BLaER1 treated with 17β-estradiol and CSF1 and Interleukin-3, amounts not matched to agents 10 nM and 100 nM (cell line): ENCODE measurements around the gene ZNF446.
A peak's percentile ranks its signal among the peaks of the same experiment; 100 is the strongest.

Experiments
- H3K27ac ChIP-seq, 11 experiments: shearing (Covaris generic); formaldehyde crosslinking; 2 replicates each; pipeline ENCODE4 v1.8.1; 2022
- H3K27me3 ChIP-seq, 11 experiments: shearing (Covaris generic); formaldehyde crosslinking; 2 replicates each; pipeline ENCODE4 v1.8.1; 2022
- H3K36me3 ChIP-seq, 11 experiments: shearing (Covaris generic); formaldehyde crosslinking; 2 replicates each; pipeline ENCODE4 v1.8.1; 2022
- H3K4me1 ChIP-seq, 10 experiments: shearing (Covaris generic); formaldehyde crosslinking; 2 replicates each; pipeline ENCODE4 v1.8.1; 2022
- H3K4me2 ChIP-seq, 11 experiments: shearing (Covaris generic); formaldehyde crosslinking; 2 replicates each; pipeline ENCODE4 v1.8.1; 2022
- H3K4me3 ChIP-seq, 10 experiments: shearing (Covaris generic); formaldehyde crosslinking; 2 replicates each; pipeline ENCODE4 v1.8.1; 2022
- H3K9ac ChIP-seq, 11 experiments: shearing (Covaris generic); formaldehyde crosslinking; 2 replicates each; pipeline ENCODE4 v1.8.1; 2022
- H3K9me3 ChIP-seq, 11 experiments: shearing (Covaris generic); formaldehyde crosslinking; replicated peaks in 1 of 11; 2 replicates each; pipeline ENCODE4 v1.8.1; 2022
- H4K20me1 ChIP-seq, 11 experiments: shearing (Covaris generic); formaldehyde crosslinking; 2 replicates each; pipeline ENCODE4 v1.8.1; 2022
- Cebpa-rat ChIP-seq, 11 experiments: shearing (Covaris generic); IDR thresholded peaks; 2 replicates each; pipeline ENCODE4 v1.8.1; 2022

ZNF446 gene

GRCh38 chr19:58513694-58514563, 37.8 kb downstream of the ZNF446 start:
- H3K4me1 ChIP-seq, result peaks cover 48 to 73% (median 63%) of the 10 kb centered on the region in 10 experiments
- H3K9ac ChIP-seq, result peak overlapping the region; percentile 61 to 82 (median 74); a peak in 21 of 22 replicates
- peaks cover 8 to 48% (median 24%) of the 10 kb centered on the region in 11 experiments; a peak in 15 of 22 replicates for H4K20me1 ChIP-seq
- peaks cover 0 to 6% (median 0%) of the 10 kb centered on the region in 11 experiments; a peak in 5 of 22 replicates for H3K9me3 ChIP-seq
- peaks cover 17 to 33% (median 24%) of the 10 kb centered on the region in 11 experiments for H3K36me3 ChIP-seq
- peak overlapping the region; percentile 36 to 67 (median 56) for H3K4me3 ChIP-seq
- peak overlapping the region; percentile 23 to 76 (median 69); a peak in 20 of 22 replicates for H3K27ac ChIP-seq
- H3K27me3 ChIP-seq, result no peaks in the 10 kb centered on the region
- peak overlapping the region; percentile 84 to 95 (median 89) for H3K4me2 ChIP-seq
- TF ChIP-seq Cebpa-rat (IDR thresholded peaks at IDR 0.05), result no peak

- H3K4me2 ChIP-seq, result peak overlapping the region; percentile 84 to 95 (median 89)
These were observed 38.4 kb downstream of the ZNF446 start for GRCh38 chr19:58514564-58515022.

GRCh38 chr19:58515259-58515658, 39.1 kb downstream of the ZNF446 start:
- peak overlapping the region in 4 of 11 experiments; percentile 32 to 74 (median 48); a peak in 8 of 22 replicates for H3K27ac ChIP-seq
- peaks cover 17 to 33% (median 24%) of the 10 kb centered on the region in 11 experiments for H3K36me3 ChIP-seq
- peaks cover 8 to 48% (median 24%) of the 10 kb centered on the region in 11 experiments; a peak in 15 of 22 replicates for H4K20me1 ChIP-seq
- H3K4me3 ChIP-seq, result 0 out of 20 replicates have a peak overlapping the region, but pooled peaks of 2 of the 10 experiments have one; percentile 16 to 56
- H3K27me3 ChIP-seq, result no peaks in the 10 kb centered on the region
- no peak for TF ChIP-seq Cebpa-rat (IDR thresholded peaks at IDR 0.05)
- no peaks in the 10 kb centered on the region for H3K9me3 ChIP-seq
- peaks cover 48 to 63% (median 55%) of the 10 kb centered on the region in 10 experiments for H3K4me1 ChIP-seq
- peak overlapping the region; percentile 84 to 95 (median 89) for H3K4me2 ChIP-seq
- H3K9ac ChIP-seq, result peak overlapping the region; percentile 15 to 82 (median 62); a peak in 20 of 22 replicates

More at GRCh38 chr19:58514564-58515022, 38.4 kb downstream of the ZNF446 start:
- Histone ChIP-seq H3K4me1 (peaks cover 48 to 67% (median 59%) of the 10 kb centered on the region in 10 experiments), H3K36me3 (peaks cover 17 to 33% (median 24%) of the 10 kb centered on the region in 11 experiments), H3K9ac (peak overlapping the region; percentile 61 to 82 (median 74); a peak in 21 of 22 replicates), H3K27me3 (no peaks in the 10 kb centered on the region), H3K27ac (peak overlapping the region in 10 of 11 experiments; percentile 34 to 76 (median 70); a peak in 18 of 22 replicates), H3K4me3 (peak overlapping the region; percentile 36 to 67 (median 56)), H4K20me1 (peaks cover 8 to 48% (median 24%) of the 10 kb centered on the region in 11 experiments; a peak in 15 of 22 replicates), H3K9me3 (no peaks in the 10 kb centered on the region)
- no peak for TF ChIP-seq Cebpa-rat (IDR thresholded peaks at IDR 0.05)

GRCh38 chr19:58516246-58516836, 40.2 kb downstream of the ZNF446 start:
- Histone ChIP-seq H4K20me1 (peaks cover 8 to 48% (median 24%) of the 10 kb centered on the region in 11 experiments; a peak in 15 of 22 replicates), H3K36me3 (peaks cover 17 to 33% (median 23%) of the 10 kb centered on the region in 11 experiments), H3K4me3 (no peak overlapping the region), H3K27ac (peak overlapping the region in 3 of 11 experiments; percentile 14 to 74 (median 56); a peak in 2 of 22 replicates), H3K9me3 (no peaks in the 10 kb centered on the region), H3K27me3 (no peaks in the 10 kb centered on the region), H3K4me2 (peak overlapping the region; percentile 84 to 95 (median 89); a peak in 19 of 22 replicates), H3K9ac (peak overlapping the region; percentile 15 to 82 (median 62); a peak in 18 of 22 replicates), H3K4me1 (peaks cover 50 to 64% (median 55%) of the 10 kb centered on the region in 10 experiments)
- no peak for TF ChIP-seq Cebpa-rat (IDR thresholded peaks at IDR 0.05)

GRCh38 chr19:58516964-58517833, 41.0 kb downstream of the ZNF446 start:
- no peak overlapping the region for H3K27ac ChIP-seq
- H3K36me3 ChIP-seq, result peaks cover 17 to 33% (median 23%) of the 10 kb centered on the region in 11 experiments
- H3K9ac ChIP-seq, result peak overlapping the region in 6 of 11 experiments; percentile 22 to 95 (median 42); a peak in 6 of 22 replicates
- H3K4me1 ChIP-seq, result peaks cover 50 to 67% (median 56%) of the 10 kb centered on the region in 10 experiments
- H3K4me3 ChIP-seq, result 0 out of 20 replicates have a peak overlapping the region, but pooled peaks of 1 of the 10 experiments have one; percentile 81
- peaks cover 8 to 48% (median 24%) of the 10 kb centered on the region in 11 experiments; a peak in 14 of 22 replicates for H4K20me1 ChIP-seq
- H3K9me3 ChIP-seq, result no peaks in the 10 kb centered on the region
- no peaks in the 10 kb centered on the region for H3K27me3 ChIP-seq
- peak overlapping the region; percentile 42 to 99 (median 96); a peak in 15 of 22 replicates for H3K4me2 ChIP-seq
- TF ChIP-seq Cebpa-rat (IDR thresholded peaks at IDR 0.05), result no peak

- Histone ChIP-seq H4K20me1 (peaks cover 8 to 37% (median 24%) of the 10 kb centered on the region in 11 experiments; a peak in 14 of 22 replicates), H3K9me3 (no peaks in the 10 kb centered on the region)
- TF ChIP-seq Cebpa-rat (IDR thresholded peaks at IDR 0.05), result no peak
These were observed 42.3 kb downstream of the ZNF446 start for GRCh38 chr19:58518256-58519086.

GRCh38 chr19:58519087-58519354, 42.9 kb downstream of the ZNF446 start:
- no peaks in the 10 kb centered on the region for H3K9me3 ChIP-seq
- peak overlapping the region; percentile 91 to 99 (median 95) for H3K9ac ChIP-seq
- TF ChIP-seq Cebpa-rat (IDR thresholded peaks at IDR 0.05), result no peak
- peak overlapping the region; percentile 92 to 100 (median 98) for H3K4me2 ChIP-seq
- H3K4me3 ChIP-seq, result peak overlapping the region; percentile 69 to 91 (median 81)
- peak overlapping the region; percentile 90 to 99 (median 94) for H3K27ac ChIP-seq
- H4K20me1 ChIP-seq, result peaks cover 8 to 37% (median 24%) of the 10 kb centered on the region in 11 experiments; a peak in 14 of 22 replicates
- H3K27me3 ChIP-seq, result no peaks in the 10 kb centered on the region
- peaks cover 17 to 30% (median 23%) of the 10 kb centered on the region in 11 experiments for H3K36me3 ChIP-seq
- peaks cover 43 to 62% (median 47%) of the 10 kb centered on the region in 10 experiments for H3K4me1 ChIP-seq

More at GRCh38 chr19:58518256-58519086, 42.3 kb downstream of the ZNF446 start:
- Histone ChIP-seq H3K27ac (peak overlapping the region; percentile 90 to 99 (median 94)), H3K4me3 (peak overlapping the region; percentile 69 to 91 (median 81)), H3K4me2 (peak overlapping the region; percentile 92 to 100 (median 98)), H3K9ac (peak overlapping the region; percentile 91 to 99 (median 95)), H3K36me3 (peaks cover 17 to 30% (median 23%) of the 10 kb centered on the region in 11 experiments), H3K4me1 (peaks cover 46 to 65% (median 51%) of the 10 kb centered on the region in 10 experiments), H3K27me3 (no peaks in the 10 kb centered on the region)
